Choroid plexus epithelial cell (primary cell): ENCODE measurements around the gene MEIOSIN.
"Not testable (repeated sequence)": the region's sequence is repeated elsewhere in the genome, so short reads cannot be mapped to it uniquely, and the experiment has no call there.

Source experiments
- DNase-seq: peaks from one replicate; pipeline ENCODE4 v3.0.0-alpha.2; 2010; ENCODE audit warnings: low read depth
- H3K4me3 ChIP-seq: 2 replicates; pipeline ENCODE4 v1.5.1; 2011; ENCODE audit warnings: low read depth, mild to moderate bottlenecking, control low read depth, low read length, moderate library complexity
- TF ChIP-seq, protein P1 (sequence below): conservative IDR thresholded peaks from 2 replicates; pipeline ENCODE4 v1.5.1; 2011; ENCODE audit warnings: low read depth, mild to moderate bottlenecking, control low read depth, inconsistent platforms, low read length, moderate library complexity

MEIOSIN gene

DNA sequence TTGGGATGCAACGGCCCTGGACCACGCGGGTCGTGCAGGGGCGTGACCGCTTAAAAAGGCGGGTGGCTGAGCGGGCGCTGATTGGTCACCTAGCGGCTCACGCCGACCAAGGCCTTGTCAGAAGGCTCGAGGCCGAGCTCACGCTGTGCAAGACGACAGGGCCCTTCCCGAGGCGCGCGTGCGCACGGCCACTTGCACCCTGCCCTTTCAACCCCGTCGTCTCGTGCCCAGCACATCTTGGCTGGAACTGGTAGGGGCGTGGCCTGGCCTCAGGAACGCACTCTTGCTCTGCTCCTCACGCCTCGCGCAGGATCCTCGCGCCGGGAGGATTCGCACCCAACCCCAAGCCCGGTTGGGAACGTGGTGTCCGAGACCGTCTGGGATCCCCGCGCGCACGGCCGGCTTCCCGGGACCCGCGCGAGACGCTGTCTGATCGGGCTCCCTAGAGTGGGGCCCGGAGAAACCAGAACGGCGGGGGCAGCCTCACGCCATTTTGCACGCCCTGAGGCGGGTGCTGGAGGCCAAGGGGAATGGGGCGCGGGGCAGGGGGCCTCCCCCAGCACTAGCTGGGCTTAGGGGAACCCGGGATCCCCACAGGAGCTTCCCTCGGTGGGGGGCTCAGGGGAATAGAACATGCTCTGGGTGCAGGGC, at the start of gene MEIOSIN:
TSS of gene MEIOSIN (plus strand) at position 280 of the 651 bp plus-strand sequence. CDS start 1,938 bp downstream, outside the sequence.
- H3K4me3 ChIP-seq: no peak within 1 kb of the TSS
- TF ChIP-seq, protein P1, sequence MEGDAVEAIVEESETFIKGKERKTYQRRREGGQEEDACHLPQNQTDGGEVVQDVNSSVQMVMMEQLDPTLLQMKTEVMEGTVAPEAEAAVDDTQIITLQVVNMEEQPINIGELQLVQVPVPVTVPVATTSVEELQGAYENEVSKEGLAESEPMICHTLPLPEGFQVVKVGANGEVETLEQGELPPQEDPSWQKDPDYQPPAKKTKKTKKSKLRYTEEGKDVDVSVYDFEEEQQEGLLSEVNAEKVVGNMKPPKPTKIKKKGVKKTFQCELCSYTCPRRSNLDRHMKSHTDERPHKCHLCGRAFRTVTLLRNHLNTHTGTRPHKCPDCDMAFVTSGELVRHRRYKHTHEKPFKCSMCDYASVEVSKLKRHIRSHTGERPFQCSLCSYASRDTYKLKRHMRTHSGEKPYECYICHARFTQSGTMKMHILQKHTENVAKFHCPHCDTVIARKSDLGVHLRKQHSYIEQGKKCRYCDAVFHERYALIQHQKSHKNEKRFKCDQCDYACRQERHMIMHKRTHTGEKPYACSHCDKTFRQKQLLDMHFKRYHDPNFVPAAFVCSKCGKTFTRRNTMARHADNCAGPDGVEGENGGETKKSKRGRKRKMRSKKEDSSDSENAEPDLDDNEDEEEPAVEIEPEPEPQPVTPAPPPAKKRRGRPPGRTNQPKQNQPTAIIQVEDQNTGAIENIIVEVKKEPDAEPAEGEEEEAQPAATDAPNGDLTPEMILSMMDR: no peak
- no peak for DNase-seq

DNA sequence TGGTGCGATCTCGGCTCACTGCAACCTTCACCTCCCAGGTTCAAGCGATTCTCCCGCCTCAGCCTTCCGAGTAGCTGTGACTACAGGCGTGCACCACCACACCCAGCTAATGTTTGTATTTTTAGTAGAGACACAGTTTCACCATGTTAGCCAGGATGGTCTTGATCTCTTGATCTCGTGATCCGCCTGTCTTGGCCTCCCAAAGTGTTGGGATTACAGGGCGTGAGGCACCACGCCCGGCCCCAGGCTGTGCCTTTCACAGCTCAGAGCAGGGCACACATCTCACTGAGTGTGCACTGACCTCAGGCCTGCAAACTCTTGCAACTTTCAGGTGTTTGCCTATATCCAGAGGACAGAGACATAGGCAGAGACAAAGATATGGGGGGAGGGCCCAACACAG, 48.2 kb upstream of the MEIOSIN start:
- H3K4me3 ChIP-seq, DNase-seq: not testable (repeated sequence)

DNA sequence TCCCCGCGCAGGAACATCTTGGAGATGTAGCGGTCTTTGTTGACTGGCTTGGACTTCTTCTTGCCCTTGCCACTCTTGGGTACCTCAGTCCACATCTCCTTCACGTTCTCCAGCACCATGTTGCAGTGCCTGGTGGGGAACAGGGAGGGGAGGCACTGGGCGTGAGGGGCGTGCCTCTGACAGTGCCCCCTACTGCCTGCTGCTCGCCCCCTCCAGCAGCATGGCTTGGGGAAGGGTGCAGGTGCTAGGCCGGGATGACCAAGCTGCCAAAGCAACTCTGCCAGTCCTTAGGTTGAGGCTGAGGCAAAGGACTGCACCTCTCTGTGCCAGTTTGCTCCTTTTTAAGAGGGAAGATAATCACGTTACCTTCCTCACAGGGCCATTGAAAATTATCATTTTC, 45.6 kb upstream of the MEIOSIN start:
- DNase-seq: no peak
- TF ChIP-seq, protein P1: no peak
- H3K4me3 ChIP-seq: no peak overlapping the region

GRCh38 chr19:45691516-45692186, 41.6 kb upstream of the MEIOSIN start, which contains the start of gene SNRPD2:
Gene SNRPD2, minus strand, starts transcription at chr19:45691953. Its CDS starts 65 bp downstream, at chr19:45691888.
- peak within 1 kb of the TSS; percentile 78 for H3K4me3 ChIP-seq
- TF ChIP-seq, protein P1: no peak
- peak; percentile 97 for DNase-seq

GRCh38 chr19:45692187-45693105, 40.8 kb upstream of the MEIOSIN start, which contains the start of gene QPCTL:
Gene QPCTL, plus strand, starts transcription at chr19:45692666. Its CDS starts 38 bp downstream, at chr19:45692704.
- H3K4me3 ChIP-seq: peak within 1 kb of the TSS; percentile 78
- DNase-seq: peak; percentile 100
- TF ChIP-seq, protein P1: no peak

- TF ChIP-seq, protein P1: peak; percentile 92
- DNase-seq: peak; percentile 74
- peak overlapping the region; percentile 78 for H3K4me3 ChIP-seq
Measured at GRCh38 chr19:45693106-45693788, 40.0 kb upstream of the MEIOSIN start.
